GM21717 (cell line): Measurements from ENCODE around the gene C19orf81.

ENCODE experiments used
- ATAC-seq: cut with Tn5 transposase; IDR thresholded peaks from one replicate; pipeline ENCODE4 v1.9.1; 2021; ENCODE audit warnings: mild to moderate bottlenecking, moderate library complexity; ENCODE audit not compliant: unreplicated experiment

Gene C19orf81

DNA sequence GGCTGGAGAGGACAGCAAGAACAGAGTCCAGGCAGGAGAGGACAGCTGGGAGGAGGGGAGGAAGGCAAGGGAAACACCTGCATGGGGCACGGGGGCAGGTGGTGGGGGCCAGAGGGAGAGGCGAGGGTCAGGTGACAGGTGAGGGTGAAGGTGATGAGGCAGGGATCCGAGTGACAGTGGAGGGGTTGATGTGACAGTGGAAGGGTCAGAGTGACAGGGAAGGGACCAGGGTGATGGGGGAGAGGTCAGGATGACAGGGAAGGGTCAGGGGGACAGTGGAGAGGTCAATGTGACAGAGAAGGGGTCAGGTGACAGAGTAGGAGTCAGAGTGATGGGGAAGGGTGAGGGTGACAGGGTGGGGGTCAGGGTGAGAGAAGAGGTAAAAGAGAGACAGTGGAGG lies 29.1 kb downstream of the C19orf81 start:
- no peak for ATAC-seq

DNA sequence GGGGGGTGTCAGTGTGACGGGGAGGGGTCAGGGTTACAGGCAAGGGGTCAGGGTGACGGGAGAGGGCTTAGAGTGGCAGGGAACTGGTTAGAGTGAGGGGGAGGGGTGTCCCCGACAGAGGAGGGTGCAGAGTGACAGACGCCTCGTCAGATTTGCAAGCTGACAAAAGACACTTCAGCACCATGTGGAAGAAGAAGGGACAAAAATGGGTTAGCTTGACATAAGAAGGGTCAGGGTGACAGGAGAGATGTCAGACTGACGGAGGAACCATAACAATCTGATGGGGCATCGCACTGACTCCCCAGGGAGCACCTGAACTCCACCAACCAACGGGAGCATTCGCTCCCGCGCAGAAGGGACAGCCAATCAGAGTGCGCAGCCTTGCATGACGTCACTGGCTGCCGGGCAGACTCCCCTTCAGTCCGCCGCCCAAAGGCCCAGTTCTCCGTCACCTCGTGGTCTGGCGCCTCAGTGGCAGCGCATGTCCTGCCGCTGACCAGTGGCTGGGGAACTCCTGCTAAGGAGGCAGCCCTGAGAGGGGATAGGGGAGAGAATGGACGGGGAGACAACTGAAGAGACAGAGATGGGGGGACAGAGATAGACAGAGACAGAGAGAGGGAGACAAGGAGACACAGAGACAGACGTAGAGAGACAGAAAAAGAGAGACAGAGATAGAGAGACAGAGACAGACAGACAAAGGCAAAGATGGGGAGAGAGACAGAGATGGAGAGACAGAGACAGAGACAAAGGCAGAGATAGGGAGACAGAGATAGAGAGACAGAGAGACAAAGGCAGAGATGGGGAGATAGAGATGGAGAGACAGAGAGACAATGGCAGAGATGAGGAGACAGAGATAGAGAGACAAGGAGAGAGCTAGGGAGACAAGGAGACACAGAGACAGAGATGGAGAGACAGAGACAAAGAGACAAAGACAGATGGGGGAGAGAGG lies 30.2 kb downstream of the C19orf81 start:
- ATAC-seq = peak; percentile 76

DNA sequence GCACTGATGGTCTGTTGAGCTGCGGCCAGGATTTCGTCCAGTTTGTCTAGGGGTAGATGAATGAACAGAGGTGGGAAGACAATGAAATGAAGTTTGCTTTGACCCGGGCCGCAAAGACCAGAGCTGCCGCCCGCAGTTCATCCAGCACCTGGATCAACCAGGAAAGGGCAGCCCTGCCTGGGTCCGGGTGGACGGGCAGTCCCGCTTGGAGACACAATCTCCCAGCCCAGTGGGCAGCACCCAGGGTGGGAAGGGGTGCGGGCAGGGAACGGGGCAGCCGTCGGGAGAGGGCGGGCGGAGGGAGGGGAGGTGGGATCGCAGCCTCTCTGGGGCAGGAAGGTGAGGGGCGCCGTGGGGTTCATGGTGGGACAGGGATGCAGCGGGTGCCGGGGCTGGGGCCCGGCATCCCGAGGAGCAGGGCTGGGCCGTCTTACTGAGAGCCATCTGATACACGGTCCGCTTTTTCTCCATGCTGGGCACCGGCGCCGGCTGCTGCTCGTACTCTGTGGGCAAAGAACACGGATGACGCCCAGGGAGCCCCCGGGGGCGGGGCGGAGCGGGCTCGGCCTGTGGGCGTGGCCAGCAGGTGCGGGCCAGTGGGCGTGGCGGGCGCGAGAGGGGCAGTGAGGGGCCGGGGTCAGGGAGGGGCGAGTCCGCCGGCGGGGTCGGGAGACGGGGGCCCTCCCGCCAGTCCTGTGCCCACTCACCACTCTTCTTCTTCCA lies 37.2 kb downstream of the C19orf81 start:
- no peak for ATAC-seq

DNA sequence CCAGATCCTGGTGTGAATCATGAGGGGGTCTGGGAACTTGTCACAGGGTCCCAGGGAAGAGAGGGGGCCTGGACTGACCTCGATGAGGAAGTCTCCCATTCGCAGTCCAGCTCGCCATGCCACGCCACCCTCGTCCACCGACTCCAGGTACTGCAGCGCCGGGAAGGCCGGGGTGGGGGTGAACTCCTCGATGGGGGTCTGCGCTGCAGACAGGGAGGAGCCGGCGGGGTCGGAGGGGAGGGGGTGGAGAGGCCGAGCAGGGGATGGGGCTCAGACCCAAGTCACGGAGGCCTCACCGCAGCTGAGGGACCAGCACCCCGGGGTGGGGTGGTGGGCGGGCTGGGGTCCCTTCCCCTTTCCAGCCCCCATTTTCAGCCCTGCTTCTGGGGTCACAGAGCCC lies 39.5 kb downstream of the C19orf81 start:
- ATAC-seq = no peak

DNA sequence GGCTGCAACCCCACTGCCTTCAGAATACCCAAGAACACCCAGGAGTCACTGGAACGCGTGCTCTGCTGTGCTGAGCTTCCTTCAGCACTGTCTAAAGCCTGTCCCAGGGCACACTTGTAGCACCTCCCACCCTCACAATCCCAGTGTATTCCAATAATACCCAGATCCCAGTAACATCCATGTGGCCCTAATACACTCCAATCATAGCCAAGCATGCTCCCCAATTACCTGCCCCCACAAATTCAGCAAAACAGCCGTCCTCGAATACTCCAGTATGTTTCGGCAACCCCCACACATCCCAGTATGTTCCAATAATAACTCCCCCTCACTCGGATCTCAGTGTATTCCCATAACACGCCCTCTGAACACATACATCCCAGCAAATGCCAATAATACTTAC lies 41.2 kb downstream of the C19orf81 start:
- no peak for ATAC-seq

DNA sequence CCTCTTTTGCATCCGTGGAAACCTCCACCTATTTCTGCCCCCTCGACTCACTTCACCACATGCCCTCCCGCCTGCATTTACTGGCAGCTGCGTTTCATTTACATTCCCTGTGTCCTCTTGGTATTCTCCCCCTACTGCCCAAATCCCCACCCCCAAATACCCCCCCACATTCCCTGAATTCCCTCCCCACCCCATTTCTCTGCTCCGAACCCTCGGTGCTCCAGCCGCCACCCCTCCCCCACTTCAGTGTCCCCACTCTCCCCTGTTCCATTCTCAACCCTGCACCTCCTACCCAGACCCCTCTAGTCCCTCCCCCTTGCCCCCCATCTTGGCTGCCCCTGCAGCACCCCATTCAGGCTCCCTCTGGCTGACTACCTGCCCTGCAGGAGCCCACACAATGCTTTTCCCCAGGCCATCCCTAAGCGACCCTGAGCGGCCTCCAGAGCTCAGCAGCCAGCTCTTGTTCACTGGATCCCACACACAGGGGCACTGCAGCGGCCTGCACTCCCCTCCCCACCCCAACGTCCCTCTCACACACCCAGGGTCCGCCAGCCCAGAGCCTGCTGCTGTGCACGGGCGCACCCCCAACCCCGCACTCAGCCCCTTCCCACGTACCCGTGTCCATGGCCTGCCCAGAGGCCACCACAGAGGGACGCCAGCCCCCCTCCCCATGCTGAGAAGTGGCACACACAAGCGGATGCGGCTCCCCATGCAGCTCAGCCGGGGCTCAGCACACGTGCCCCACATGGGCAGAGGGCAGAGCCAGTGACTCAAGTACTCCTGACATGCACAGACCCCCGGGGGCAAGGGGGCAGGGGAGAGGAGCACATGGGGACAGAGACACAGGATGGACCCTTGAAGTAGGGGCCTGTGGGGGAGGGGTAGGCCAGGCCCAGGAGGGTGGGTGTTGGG lies 44.1 kb downstream of the C19orf81 start:
- ATAC-seq = no peak

DNA sequence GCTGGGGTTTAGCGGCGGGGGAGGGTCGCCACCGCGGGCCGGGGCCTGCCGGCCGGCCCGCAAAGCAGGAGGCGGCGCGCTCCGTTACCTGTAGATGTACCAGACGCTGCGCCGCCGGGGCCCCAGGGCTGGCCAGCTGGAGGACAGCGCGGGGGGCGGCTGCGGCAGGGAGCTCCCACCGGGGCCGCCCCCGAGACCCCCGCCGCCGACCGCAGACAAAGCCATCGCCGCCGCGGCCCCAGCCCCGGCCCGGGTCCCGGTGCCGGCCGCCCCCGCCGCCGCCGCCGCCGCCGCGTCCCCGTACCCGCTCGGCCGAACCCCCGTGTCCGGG lies 45.5 kb downstream of the C19orf81 start:
- ATAC-seq = no peak

DNA sequence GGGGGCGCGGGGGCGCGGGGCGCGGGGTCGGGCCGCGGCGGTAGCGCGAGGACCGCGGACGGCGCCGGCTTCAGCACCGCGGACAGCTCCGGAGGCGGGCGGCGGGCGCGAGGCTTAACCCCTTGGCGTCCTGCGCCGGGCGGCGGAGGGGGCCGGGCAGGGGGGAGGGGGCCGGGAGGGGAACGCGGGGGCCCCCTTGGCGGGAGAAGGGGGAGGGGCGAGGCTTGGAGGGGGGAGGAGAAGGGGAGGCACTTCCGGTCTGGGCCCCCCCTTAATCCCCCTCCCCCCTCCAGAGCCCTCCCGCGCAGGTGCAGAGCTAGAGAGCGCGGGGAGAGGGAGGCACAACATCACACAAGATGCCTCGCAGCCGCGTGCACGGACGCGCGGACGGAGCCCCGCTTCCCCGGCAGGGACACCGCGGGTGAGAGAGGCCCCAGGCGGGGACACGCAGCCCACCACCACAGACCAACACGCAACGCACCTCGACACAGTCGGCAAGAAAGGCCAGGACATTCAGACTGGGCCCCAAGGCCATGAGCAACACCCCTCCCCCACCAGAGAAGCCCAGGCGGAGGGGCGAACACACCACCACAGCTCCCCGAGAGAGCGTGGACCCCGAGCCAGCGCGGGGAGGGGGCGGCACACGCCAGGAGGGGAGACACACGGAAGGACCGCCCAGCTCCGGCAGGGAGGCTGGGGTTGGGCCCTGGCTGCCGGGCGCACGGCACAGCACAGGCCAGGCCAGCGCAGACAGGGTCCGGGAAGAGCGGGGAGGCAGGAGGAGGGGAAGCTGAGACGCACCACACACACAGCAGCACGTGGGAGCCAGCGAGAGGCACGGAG lies 46.2 kb downstream of the C19orf81 start:
- ATAC-seq = no peak

DNA sequence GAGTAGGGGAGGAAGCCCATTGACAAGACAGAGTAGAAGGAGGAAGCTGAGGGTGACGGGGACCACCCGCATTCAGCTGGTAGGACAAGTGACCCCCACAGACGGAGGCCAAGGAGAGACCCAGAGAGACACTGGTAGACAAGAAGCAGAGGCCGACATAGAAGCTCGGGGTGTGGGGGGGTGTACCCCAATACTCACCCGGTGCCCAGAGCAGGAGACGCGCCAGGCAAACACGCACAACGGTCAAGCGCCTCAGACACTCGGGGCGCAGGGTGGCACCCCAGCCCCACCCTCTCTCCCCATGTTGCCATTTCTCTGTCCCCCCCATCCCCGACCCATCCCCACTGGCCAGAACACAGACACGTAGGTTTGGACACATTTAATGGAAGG lies 46.8 kb downstream of the C19orf81 start:
- no peak for ATAC-seq

DNA sequence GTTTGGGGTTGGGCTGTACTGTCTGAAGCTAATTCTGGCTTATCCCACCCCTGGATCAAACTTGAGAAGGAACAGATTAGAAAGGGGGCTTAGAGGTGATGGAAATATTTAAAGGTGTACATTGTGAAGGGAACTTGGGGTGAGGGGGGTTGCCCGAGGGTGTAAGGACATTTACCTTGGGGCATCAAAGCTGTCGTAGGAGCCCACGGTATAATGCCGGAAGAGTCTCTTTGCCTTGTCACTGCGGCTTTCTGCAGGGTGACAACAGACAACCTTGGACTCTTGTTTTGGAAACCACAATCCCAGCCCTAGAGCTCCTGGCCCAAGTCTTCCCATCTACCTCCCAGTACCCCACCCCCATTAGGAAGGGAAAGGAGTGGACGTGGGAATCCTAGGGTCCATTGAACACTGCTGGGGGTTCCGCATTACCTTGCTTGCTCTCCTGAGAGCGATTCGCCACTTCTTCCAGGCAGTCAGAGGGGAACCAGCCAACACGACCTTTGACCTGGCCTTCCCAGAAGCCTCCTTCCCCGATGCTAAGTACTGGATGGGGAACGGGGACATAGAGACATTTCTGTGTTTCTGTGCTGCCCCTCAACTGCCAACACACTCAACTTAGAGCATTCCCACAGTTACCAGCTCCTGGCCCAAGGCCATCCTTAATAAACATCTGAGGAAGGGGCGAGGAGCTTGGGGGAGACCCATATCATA lies 48.3 kb downstream of the C19orf81 start:
- ATAC-seq = no peak

DNA sequence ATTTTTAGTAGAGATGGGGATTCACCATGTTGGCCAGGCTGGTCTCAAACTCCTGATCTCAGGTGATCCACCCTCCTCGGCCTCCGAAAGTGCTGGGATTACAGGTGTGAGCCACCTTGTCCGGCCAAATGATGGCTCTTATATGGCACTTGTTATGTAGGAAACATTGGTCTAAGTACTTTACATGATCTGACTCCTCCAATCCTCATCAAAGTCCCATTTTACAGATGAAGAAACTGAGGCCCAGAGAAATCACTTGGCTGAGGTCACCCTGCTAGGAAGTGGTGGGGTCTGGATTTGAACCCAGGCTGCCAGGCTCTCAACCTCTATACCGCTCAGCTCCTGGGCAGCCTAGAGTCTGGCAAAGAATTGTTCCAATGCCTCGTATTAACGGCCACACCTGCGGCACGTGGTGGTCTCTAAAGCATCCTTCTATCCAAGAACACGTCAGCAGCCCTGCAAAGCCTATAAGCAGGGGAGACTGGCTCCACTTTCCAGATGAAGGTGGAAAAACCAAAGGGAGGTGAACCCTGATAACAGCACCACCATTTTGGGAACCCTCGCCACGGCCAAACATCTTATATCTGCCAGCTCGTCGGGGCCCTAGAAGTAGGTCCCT lies 52.2 kb downstream of the C19orf81 start:
- no peak for ATAC-seq

DNA sequence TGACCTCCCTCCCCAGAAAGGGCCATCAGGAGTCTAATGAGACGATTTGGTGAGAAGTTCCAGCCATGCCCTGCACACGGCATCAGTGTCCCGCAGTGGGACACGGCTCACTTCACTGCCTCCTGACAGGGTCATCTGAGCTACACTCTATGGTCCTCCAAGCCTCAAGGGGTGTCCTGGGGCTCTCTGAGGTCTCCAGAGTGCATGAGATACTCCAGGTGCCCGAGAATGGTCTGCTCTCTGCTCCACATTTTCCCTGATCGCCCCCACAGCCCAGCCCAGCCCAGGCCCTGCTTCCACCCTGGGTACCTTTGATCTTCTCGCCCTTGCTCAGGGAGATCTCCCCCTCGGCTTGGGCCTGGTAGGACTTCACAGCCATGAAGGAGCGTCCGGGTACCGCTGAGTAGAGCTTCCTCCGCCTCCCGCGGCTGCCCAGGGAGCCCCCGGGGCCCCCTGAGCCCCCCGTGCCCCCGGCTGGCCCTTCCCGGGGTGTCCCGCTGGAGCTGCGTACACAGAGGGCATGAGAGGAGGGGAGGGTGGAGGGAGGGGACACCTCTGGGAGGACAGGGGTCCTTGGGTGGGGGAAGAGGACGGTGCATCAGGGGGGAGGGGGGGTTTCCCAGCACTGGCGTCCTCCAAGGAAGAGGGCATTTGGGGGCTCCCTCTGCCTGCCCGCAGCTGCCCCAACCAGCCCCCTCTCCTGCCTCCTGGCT lies 53.1 kb downstream of the C19orf81 start:
- no peak for ATAC-seq

DNA sequence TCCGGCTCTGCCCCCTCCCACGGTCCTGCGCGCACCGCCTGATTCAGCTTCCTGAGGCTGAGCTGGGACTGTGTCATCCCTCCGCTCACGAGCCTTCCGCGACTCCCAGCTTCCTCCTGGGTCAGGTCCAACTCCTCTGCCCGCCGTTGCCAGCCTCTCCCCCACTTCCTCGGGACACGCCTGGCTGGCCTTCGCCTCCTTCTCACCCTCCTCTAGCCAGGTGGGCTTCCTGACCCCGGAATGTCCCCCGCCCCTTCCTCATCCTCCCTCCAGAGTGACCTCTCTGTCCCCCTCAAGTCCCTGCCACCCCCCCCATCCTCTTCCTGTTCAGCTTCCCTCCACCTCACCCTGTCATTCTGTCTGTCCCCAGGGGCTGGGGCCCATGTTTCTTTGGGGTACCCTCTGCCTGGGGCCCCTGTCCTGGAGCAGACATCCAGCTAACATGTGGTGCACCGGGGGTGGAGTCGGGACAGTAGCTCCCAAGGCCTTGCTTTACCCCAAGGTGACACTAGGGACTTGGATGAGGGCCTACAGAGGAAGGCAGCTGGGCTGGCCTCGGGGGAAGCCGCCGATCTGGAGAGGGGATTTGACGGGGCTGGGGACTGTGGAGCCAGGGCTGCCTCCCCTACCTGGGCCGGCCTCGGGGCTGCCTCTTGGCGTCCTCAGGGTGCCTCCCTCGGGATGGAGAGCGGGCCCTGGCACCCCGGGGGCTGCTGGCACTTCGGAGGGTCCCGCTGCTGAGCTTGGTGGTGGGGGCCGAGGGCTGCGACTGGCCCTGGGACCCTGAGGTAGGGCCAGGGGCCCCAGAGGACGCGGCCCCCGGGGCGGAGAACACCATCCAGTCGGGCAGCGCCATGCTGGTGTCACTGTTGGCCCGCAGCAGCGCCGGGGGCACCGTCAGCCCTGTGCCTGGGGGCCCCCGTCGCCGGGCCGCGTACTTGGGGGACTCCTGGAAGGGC lies 53.9 kb downstream of the C19orf81 start:
- no peak for ATAC-seq

DNA sequence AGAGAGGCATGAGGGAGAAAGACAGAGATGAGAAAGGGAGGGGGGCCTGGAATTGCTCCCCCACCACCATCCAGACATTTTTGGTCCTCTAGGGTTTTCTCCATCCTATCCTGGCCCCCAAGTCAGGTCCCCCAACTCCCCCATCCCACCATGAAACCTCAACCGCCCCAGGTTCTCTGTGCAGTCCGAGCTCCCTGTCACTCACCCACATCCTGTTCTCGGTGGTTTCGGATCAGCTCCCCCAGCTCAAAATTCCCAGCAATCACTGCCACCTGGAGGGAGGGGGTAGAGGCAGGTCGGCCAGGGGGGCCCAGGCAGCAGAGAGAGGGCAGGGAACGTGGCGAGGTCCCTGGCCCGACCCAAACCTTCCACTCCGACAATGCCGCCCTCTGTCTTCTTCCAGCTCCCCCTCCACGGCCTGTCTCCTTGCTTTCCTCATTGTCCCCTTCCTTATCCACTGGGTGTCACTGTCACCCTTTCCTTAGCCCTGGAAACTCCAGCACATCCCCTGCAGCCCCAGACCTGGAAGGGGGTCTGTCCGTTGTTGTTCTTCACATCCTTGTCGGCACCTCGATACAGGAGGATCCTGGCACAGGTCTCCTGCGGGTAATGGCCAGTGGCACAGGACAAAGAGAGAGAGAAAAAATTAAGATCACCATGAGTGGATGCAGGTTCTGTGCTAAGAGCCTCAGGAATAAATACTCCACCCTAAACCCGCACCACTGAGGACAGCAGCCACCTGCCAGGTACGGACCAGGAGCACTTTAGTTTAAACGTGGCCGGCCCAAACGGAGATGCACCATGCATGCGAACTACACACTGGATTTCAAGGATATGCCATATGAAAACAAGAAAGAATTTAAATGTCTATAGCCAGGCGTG lies 54.9 kb downstream of the C19orf81 start:
- ATAC-seq = no peak

DNA sequence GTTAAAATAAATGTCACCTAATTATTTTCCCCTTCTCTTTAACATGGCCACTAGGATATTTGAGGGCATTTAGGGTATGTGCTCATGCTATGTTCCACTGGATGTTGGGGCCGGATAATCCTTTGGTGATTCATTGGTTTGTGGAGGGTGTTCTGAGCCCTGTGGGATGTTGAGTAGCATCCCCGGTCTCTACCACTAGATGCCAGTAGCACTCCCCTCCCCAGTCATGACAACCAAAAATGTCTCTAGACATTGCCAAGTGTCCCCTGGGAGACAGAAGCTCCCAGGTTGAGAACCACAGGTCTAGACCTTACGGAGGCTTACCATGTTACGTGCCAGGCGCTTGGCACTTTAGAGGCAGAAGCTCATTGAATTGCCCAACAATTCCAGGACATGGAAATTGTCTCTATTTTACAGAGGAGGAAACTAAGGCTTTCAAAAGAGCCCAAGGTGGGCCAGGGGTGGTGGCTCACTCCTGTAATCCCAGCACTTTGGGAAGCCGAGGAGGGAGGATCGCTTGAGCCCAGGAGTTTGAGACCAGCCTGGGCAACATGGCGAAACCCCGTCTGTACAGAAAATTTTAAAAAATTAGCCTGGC lies 56.3 kb downstream of the C19orf81 start:
- ATAC-seq = no peak

DNA sequence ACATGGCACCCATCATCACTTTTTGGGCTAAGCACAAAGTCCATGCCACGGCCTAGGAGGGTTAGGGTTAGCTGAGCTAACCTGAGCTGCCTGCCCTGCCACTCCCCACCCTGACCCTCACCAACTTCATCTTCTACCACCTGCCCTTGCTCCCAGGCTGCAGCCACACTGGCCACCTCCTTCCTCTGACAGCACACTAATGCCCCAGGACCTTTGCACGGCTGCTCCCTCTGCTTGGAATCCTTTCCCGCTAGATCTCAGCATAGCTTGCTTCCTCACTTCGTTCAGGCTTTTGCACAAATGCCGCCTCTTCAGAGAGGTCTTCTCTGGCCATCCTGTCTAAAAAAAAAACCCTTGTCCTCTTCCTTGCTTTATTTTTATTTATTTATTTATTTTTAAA lies 57.1 kb downstream of the C19orf81 start:
- ATAC-seq = no peak
